ENCODE measurements around the gene ZBED2. TPM values are rescaled to one million over a fixed set of nuclear protein-coding genes. Genes with fewer than 3 reads are reported as not detected.

The ZBED2 gene
- total RNA-seq, 1 experiment from 2014 or later = 0.69 TPM

DNA sequence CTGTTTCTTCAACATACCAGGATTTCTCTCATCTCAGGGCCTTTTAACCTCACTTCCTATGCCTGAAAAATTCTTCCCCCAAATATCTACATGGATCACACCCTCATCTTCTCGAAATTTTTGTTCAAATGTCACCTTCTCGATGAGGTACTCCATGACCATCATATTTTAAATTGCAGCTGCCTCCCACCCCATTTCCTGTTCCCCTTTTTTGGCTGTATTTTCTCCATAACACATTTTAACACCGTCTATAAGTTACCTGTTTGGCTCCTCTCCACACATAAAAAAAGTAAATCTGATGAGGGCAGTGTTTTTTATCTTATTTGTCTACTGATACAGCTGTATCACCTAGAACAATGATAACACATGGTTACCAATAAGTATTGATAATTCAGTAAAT, 20.7 kb upstream of the ZBED2 start:
- no peak overlapping the region for H3K9ac ChIP-seq (ENCODE audit: low read length)
- TF ChIP-seq EZH2phosphoT487 (IDR thresholded peaks at IDR 0.05; ENCODE audit: borderline replicate concordance, low read length) (no peak), EZH2 (IDR thresholded peaks at IDR 0.05; ENCODE audit: low read length, unreplicated experiment) (no peak)
- TF ChIP-seq, protein P1, sequence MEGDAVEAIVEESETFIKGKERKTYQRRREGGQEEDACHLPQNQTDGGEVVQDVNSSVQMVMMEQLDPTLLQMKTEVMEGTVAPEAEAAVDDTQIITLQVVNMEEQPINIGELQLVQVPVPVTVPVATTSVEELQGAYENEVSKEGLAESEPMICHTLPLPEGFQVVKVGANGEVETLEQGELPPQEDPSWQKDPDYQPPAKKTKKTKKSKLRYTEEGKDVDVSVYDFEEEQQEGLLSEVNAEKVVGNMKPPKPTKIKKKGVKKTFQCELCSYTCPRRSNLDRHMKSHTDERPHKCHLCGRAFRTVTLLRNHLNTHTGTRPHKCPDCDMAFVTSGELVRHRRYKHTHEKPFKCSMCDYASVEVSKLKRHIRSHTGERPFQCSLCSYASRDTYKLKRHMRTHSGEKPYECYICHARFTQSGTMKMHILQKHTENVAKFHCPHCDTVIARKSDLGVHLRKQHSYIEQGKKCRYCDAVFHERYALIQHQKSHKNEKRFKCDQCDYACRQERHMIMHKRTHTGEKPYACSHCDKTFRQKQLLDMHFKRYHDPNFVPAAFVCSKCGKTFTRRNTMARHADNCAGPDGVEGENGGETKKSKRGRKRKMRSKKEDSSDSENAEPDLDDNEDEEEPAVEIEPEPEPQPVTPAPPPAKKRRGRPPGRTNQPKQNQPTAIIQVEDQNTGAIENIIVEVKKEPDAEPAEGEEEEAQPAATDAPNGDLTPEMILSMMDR (conservative IDR thresholded peaks at IDR 0.05; ENCODE audit: low read depth, low read length) = no peak
- no peaks in the 10 kb centered on the region for H3K27me3 ChIP-seq (ENCODE audit: low read length)
- no peak overlapping the region for H2AFZ ChIP-seq (ENCODE audit: low read length)
- no peak overlapping the region for H3K27ac ChIP-seq (ENCODE audit: low read length)
- H3K4me1 ChIP-seq (ENCODE audit: insufficient read depth, low read length) = peaks cover 20% of the 10 kb centered on the region
- H3K4me3 ChIP-seq (ENCODE audit: low read length) = no peak overlapping the region
- H3K9me3 ChIP-seq (ENCODE audit: low read length) = no peaks in the 10 kb centered on the region
- no peak for DNase-seq
- no peaks in the 10 kb centered on the region for H3K9me2 ChIP-seq (replicated peaks; ENCODE audit: low read length)
- H3K79me2 ChIP-seq (ENCODE audit: low read length) = no peaks in the 10 kb centered on the region
- no peaks in the 10 kb centered on the region for H3F3A ChIP-seq (ENCODE audit: low read length, unreplicated experiment)
- ChIA-PET POLR2A (ENCODE audit: unreplicated experiment) (no interaction called here), CTCF (no interaction called here)
- no peaks in the 10 kb centered on the region for H4K20me1 ChIP-seq (ENCODE audit: low read length)
- H3K4me2 ChIP-seq (ENCODE audit: low read length) = no peak overlapping the region
- H3K36me3 ChIP-seq (ENCODE audit: low read depth, low read length) = no peaks in the 10 kb centered on the region
- intact Hi-C loops (cut with micrococcal nuclease) = loop anchor here (1.0 kb wide), 1 partner anchor 38 kb away; no protein-coding TSS in a partner anchor
- no TSS peak for BruUV-seq (replicated peaks)
- no peak for ATAC-seq

DNA sequence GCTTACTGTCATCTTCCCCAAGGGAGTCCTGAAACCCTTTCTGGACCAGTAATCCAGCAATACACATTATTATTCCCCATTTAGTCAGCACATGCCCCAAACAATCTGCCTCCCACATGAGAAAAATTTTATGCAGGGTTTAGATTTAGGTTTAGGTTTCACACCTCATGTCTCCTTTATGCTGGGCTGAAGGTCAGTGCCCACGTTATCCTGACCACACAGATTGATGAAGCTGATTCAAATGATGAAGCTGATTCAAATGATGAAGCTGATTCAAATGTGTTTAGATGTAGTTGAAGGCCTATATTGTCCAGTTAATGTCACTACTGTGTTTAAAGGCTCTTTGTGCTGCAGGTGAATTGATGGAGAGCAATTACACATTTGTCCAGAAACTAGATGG, 18.1 kb upstream of the ZBED2 start:
- intact Hi-C loops (cut with micrococcal nuclease) = no loop called here
- POLR2A ChIA-PET (ENCODE audit: unreplicated experiment) = no interaction called here

DNA sequence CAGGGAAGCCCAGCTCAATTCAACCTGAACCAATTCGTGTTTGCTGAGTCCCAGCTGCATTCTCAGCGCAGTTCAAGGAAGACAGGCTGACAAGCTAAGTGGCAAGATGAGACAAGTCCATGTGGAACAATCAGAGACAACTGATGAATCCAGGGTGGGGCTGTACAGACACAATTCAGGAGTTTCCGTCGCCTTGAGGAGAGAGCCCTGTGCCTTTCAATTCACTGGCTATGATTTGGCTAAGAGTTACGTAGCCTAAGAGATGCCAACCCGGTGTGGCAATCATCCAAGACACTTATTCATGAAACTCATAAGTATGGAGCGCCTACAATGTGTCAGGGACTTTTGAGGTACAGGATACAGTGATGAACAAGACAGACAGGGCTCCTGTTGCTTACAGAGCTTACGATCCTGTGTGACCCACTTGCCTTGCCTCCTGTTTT, 15.5 kb upstream of the ZBED2 start:
- Histone ChIP-seq H3K4me3 (ENCODE audit: low read length) (no peak overlapping the region), H3K4me1 (ENCODE audit: insufficient read depth, low read length) (peaks cover 16% of the 10 kb centered on the region), H3K27me3 (ENCODE audit: low read length) (no peaks in the 10 kb centered on the region), H3F3A (ENCODE audit: low read length, unreplicated experiment) (no peaks in the 10 kb centered on the region), H3K27ac (ENCODE audit: low read length) (no peak overlapping the region), H3K36me3 (ENCODE audit: low read depth, low read length) (no peaks in the 10 kb centered on the region), H3K9me2 (replicated peaks; ENCODE audit: low read length) (no peaks in the 10 kb centered on the region), H3K79me2 (ENCODE audit: low read length) (no peaks in the 10 kb centered on the region), H3K9me3 (ENCODE audit: low read length) (no peaks in the 10 kb centered on the region), H4K20me1 (ENCODE audit: low read length) (no peaks in the 10 kb centered on the region), H3K9ac (ENCODE audit: low read length) (no peak overlapping the region), H2AFZ (ENCODE audit: low read length) (no peak overlapping the region), H3K4me2 (ENCODE audit: low read length) (no peak overlapping the region)
- ATAC-seq (no peak), DNase-seq (no peak)
- no TSS peak for BruUV-seq (replicated peaks)
- intact Hi-C loops (cut with micrococcal nuclease) = no loop called here
- TF ChIP-seq, protein P1 (conservative IDR thresholded peaks at IDR 0.05; ENCODE audit: low read depth, low read length) = no peak
- TF ChIP-seq EZH2phosphoT487 (IDR thresholded peaks at IDR 0.05; ENCODE audit: borderline replicate concordance, low read length) (no peak), EZH2 (IDR thresholded peaks at IDR 0.05; ENCODE audit: low read length, unreplicated experiment) (no peak)
- CTCF ChIA-PET = no interaction called here
- POLR2A ChIA-PET (ENCODE audit: unreplicated experiment) = no interaction called here

More for the DNA sequence above, 18.1 kb upstream of the ZBED2 start:
- Histone ChIP-seq H3K4me3 (ENCODE audit: low read length) (no peak overlapping the region), H3K4me1 (ENCODE audit: insufficient read depth, low read length) (peaks cover 6% of the 10 kb centered on the region; the same call in 1 of the 2 replicates), H3K36me3 (ENCODE audit: low read depth, low read length) (no peaks in the 10 kb centered on the region), H3K9me2 (replicated peaks; ENCODE audit: low read length) (no peaks in the 10 kb centered on the region), H3K4me2 (ENCODE audit: low read length) (no peak overlapping the region), H3K9me3 (ENCODE audit: low read length) (no peaks in the 10 kb centered on the region), H3K27me3 (ENCODE audit: low read length) (no peaks in the 10 kb centered on the region), H3F3A (ENCODE audit: low read length, unreplicated experiment) (no peaks in the 10 kb centered on the region), H3K9ac (ENCODE audit: low read length) (no peak overlapping the region), H2AFZ (ENCODE audit: low read length) (no peak overlapping the region), H3K79me2 (ENCODE audit: low read length) (no peaks in the 10 kb centered on the region), H3K27ac (ENCODE audit: low read length) (no peak overlapping the region), H4K20me1 (ENCODE audit: low read length) (no peaks in the 10 kb centered on the region)
- TF ChIP-seq EZH2phosphoT487 (IDR thresholded peaks at IDR 0.05; ENCODE audit: borderline replicate concordance, low read length) (no peak), EZH2 (IDR thresholded peaks at IDR 0.05; ENCODE audit: low read length, unreplicated experiment) (no peak)
- TF ChIP-seq, protein P1 (conservative IDR thresholded peaks at IDR 0.05; ENCODE audit: low read depth, low read length) = no peak
- no TSS peak for BruUV-seq (replicated peaks)
- CTCF ChIA-PET = no interaction called here
- DNase-seq (no peak), ATAC-seq (no peak)
